ENCODE data around the gene DYNLT3. TPM values are rescaled to one million over a fixed set of nuclear protein-coding genes. Genes with fewer than 3 reads are reported as not detected.

The DYNLT3 gene
- total RNA-seq, 3 donors from 2014 or later, result 37.0 to 40.0 (median 37.5) TPM

- intact Hi-C loops (cut with DNase I; ENCODE audit: low total_unique reads), result no loop called here
- H3K4me3 ChIP-seq, result no peak overlapping the region
- peaks cover 0 to 49% of the 10 kb centered on the region in 2 donors for H3K27me3 ChIP-seq
- no peaks in the 10 kb centered on the region for H3K9me3 ChIP-seq
- TF ChIP-seq POLR2A (IDR thresholded peaks at IDR 0.05), result no peak
- TF ChIP-seq CTCF (IDR thresholded peaks at IDR 0.05), result no peak
- no peak for TF ChIP-seq POLR2AphosphoS5 (IDR thresholded peaks at IDR 0.05)
- no peak overlapping the region for H3K27ac ChIP-seq
- H3K36me3 ChIP-seq, result no peaks in the 10 kb centered on the region
- DNase-seq (ENCODE audit: low spot score in 2 of 2), result no peak
- H3K4me1 ChIP-seq, result no peaks in the 10 kb centered on the region
These were observed 46.7 kb downstream of the DYNLT3 start for GRCh38 chrX:37800717-37801116.

DNA sequence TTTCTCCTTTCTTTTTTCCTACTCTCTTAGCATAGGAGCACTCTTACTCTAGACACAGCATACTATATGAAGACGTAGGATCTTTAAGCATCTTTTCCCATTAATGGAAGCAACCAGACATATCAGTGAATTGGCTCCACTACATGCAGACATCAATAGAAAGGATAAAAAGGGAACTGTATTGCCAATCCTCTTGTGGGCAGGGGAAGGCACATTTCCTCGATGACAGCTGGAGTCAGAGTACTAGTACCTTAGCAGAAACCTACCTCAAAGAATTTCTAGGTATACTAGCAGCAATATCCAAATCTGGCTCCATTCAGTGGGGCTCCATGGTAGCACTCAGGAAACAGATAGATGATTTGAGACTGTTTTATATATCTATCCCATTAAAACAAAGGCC is 47.4 kb downstream of the DYNLT3 start:
- Histone ChIP-seq H3K4me1 (no peaks in the 10 kb centered on the region), H3K4me3 (no peak overlapping the region), H3K27me3 (peaks cover 0 to 51% of the 10 kb centered on the region in 2 donors), H3K36me3 (no peaks in the 10 kb centered on the region), H3K27ac (no peak overlapping the region), H3K9me3 (no peaks in the 10 kb centered on the region)
- TF ChIP-seq CTCF (IDR thresholded peaks at IDR 0.05) (no peak), POLR2AphosphoS5 (IDR thresholded peaks at IDR 0.05) (no peak), POLR2A (IDR thresholded peaks at IDR 0.05) (no peak)
- no peak for DNase-seq (ENCODE audit: low spot score in 2 of 2)
- intact Hi-C loops (cut with DNase I; ENCODE audit: low total_unique reads), result no loop called here

DNA sequence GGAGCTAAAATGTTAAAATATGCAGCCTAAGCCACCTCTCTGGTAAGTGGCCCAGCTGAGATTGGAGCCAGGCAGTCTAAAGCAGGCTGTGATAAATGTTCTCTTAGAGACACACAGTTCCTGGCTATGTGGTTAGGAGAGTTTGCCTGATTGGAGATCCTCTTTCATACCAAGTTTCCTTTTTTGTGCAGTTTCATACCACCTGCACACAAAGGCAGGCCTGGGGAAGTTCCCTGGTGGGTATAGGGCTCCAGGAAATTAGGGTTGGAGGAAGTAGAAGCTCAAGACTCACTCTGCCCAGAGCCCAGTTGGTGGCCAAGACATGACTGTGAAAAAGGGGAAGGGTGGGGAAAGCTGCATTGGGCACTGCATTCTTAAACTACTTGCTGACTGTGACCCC is 50.6 kb downstream of the DYNLT3 start:
- H3K27me3 ChIP-seq, result peaks cover 0 to 39% of the 10 kb centered on the region in 2 donors
- H3K9me3 ChIP-seq, result no peaks in the 10 kb centered on the region
- H3K36me3 ChIP-seq, result no peaks in the 10 kb centered on the region
- no peak for DNase-seq (ENCODE audit: low spot score in 2 of 2)
- no peaks in the 10 kb centered on the region for H3K4me1 ChIP-seq
- H3K4me3 ChIP-seq, result no peak overlapping the region
- TF ChIP-seq POLR2AphosphoS5 (IDR thresholded peaks at IDR 0.05) (no peak), CTCF (IDR thresholded peaks at IDR 0.05) (no peak), POLR2A (IDR thresholded peaks at IDR 0.05) (no peak)
- intact Hi-C loops (cut with DNase I; ENCODE audit: low total_unique reads), result no loop called here
- no peak overlapping the region for H3K27ac ChIP-seq

DNA sequence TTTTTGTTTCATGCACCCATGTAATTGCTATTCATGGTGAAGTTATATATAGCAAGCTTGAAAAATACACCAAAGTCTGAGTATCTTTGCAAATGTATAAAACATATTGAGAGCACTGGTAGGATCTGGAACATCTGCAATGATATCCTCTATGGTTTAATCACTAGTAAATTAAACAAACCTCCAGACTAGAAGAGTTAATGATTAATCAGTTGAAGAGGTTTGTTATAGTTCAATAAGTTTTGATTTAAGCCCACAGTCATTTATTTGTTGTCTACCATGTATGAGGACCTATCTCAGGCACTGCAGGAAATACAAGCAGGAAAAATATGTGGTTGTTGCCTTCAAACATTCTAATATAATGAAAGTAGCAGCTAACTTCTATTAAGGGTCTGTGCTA is 51.1 kb downstream of the DYNLT3 start:
- H3K27me3 ChIP-seq, result peaks cover 0 to 39% of the 10 kb centered on the region in 2 donors
- intact Hi-C loops (cut with DNase I; ENCODE audit: low total_unique reads), result no loop called here

More for the DNA sequence above, 51.1 kb downstream of the DYNLT3 start:
- Histone ChIP-seq H3K4me1 (no peaks in the 10 kb centered on the region), H3K36me3 (no peaks in the 10 kb centered on the region), H3K9me3 (no peaks in the 10 kb centered on the region), H3K27ac (no peak overlapping the region), H3K4me3 (no peak overlapping the region)
- DNase-seq (ENCODE audit: low spot score in 2 of 2), result no peak
- TF ChIP-seq POLR2A (IDR thresholded peaks at IDR 0.05) (no peak), CTCF (IDR thresholded peaks at IDR 0.05) (no peak), POLR2AphosphoS5 (IDR thresholded peaks at IDR 0.05) (no peak)

Other genes with a start within 250 kb of the DYNLT3 start
- under 1 TPM; under 0.01 to 0.88 (median 0.66) TPM for gene XK, start 161.8 kb downstream of the DYNLT3 start, total RNA-seq
- gene CYBB, start 67.5 kb downstream of the DYNLT3 start, total RNA-seq, result 10 to 100 TPM; 13.1 to 25.5 (median 23.5) TPM
- 1 to 10 TPM in 2 of 3 donors, under 1 TPM in 1; 0.80 to 10.0 (median 3.9) TPM for gene SYTL5, start 159.0 kb upstream of the DYNLT3 start, total RNA-seq

All from breast epithelium (tissue), 4 donors.